HCT116 (cell line): ENCODE data around the gene TSPAN2. TPM values are rescaled to one million over a fixed set of nuclear protein-coding genes. Genes with fewer than 3 reads are reported as not detected.

Source experiments
- ATAC-seq: fragments of 200-7000 bp; cut with Tn5 transposase; 2 replicates; pipeline ENCODE4 v1.9.1; 2020; ENCODE audit warnings: mild to moderate bottlenecking, moderate library complexity
- BruUV-seq: library from RNA; stranded (reverse); fragments of 400-500 nt; replicated peaks from 2 replicates; lab custom pipeline; 2021; lab: Mats Ljungman, UMichigan
- CTCF ChIA-PET: fragments of 300-600 bp; sonication (Branson Sonifier 250); formaldehyde crosslinking; loops from one replicate; lab custom pipeline; 2021; ENCODE audit warnings: antibody characterized with exemption; lab: Charles Lee
- POLR2A ChIA-PET: fragments of 300-600, 350-600 bp; sonication (Branson Sonifier 250); formaldehyde crosslinking; loops from one replicate; lab custom pipeline; 2021; ENCODE audit warnings: antibody characterized with exemption; lab: Charles Lee
- RAD21 ChIA-PET, 2 experiments: fragments of 300-600 bp; sonication (Branson Sonifier 250); formaldehyde crosslinking; loops; one replicate each; lab custom pipeline; 2023; ENCODE audit warnings: low total read pairs in 2 of 2; ENCODE audit not compliant: uncharacterized antibody in 2 of 2, unreplicated experiment in 2 of 2, low non-redundant PET in 1 of 2; lab: Charles Lee
- DNase-seq: peaks from one replicate; pipeline ENCODE4 v3.0.0-alpha.2; 2010; ENCODE audit warnings: low read depth, low spot score
- H2AFZ ChIP-seq: fragments of 200-600 bp; shearing (Covaris generic), sonication (generic); 2 replicates; pipeline ENCODE4 v1.6.1; 2017; ENCODE audit warnings: low read depth, mixed run types, mixed read lengths, antibody characterized with exemption, low read length; ENCODE audit not compliant: poor library complexity, severe bottlenecking
- H3K27ac ChIP-seq: 2 replicates; pipeline ENCODE4 v1.5.1; 2012; ENCODE audit warnings: low read depth, low read length
- H3K27me3 ChIP-seq: fragments of 200-600 bp; sonication (generic); 2 replicates; pipeline ENCODE4 v1.6.1; 2016; ENCODE audit warnings: mixed run types, low read length, mixed read lengths; ENCODE audit not compliant: insufficient read depth
- H3K36me3 ChIP-seq, 2 experiments: fragments of 200-500 bp in 1 of 2; fragments of 200-600 bp in 1 of 2; sonication (Bioruptor generic) in 1 of 2; sonication (generic) in 1 of 2; 2 replicates each; pipeline versions ENCODE4 v1.5.1 to v1.6.1; 2014 to 2016; ENCODE audit warnings: low read length in 2 of 2, inconsistent platforms in 1 of 2, mixed read lengths in 1 of 2, mixed run types in 1 of 2; ENCODE audit not compliant: insufficient read depth in 2 of 2, control insufficient read depth in 1 of 2
- H3K4me1 ChIP-seq, 2 experiments: fragments of 200-600 bp in 1 of 2; sonication (generic) in 1 of 2; 2 replicates each; pipeline versions ENCODE4 v1.5.1 to v1.6.1; 2012 to 2017; ENCODE audit warnings: low read length in 2 of 2, inconsistent platforms in 1 of 2, mild to moderate bottlenecking in 1 of 2, mixed read lengths in 1 of 2, mixed run types in 1 of 2, moderate library complexity in 1 of 2; ENCODE audit not compliant: insufficient read depth in 2 of 2, control insufficient read depth in 1 of 2
- H3K4me2 ChIP-seq: fragments of 200-600 bp; sonication (generic); 2 replicates; pipeline ENCODE4 v1.6.1; 2017; ENCODE audit warnings: mixed run types, low read length, mixed read lengths
- H3K4me3 ChIP-seq, 2 experiments: fragments of 200-600 bp in 1 of 2; sonication (generic) in 1 of 2; replicated peaks in 1 of 2; 2 replicates each; pipeline ENCODE4 v1.5.1; 2011 to 2016; ENCODE audit warnings: low read length in 2 of 2, control low read depth in 1 of 2, low read depth in 1 of 2, mild to moderate bottlenecking in 1 of 2, mixed read lengths in 1 of 2, mixed run types in 1 of 2
- H3K79me2 ChIP-seq: fragments of 200-600 bp; sonication (generic); 2 replicates; pipeline ENCODE4 v1.6.1; 2017; ENCODE audit warnings: mild to moderate bottlenecking, mixed run types, low read length, moderate library complexity, mixed read lengths; ENCODE audit not compliant: insufficient read depth
- H3K9ac ChIP-seq: fragments of 200-600 bp; sonication (generic); 2 replicates; pipeline ENCODE4 v1.6.1; 2016; ENCODE audit warnings: low read length, mixed read lengths
- H3K9me2 ChIP-seq: fragments of 200-600 bp; sonication (generic), shearing (Covaris generic); 2 replicates; pipeline ENCODE4 v1.6.1; 2017; ENCODE audit warnings: mixed run types, mild to moderate bottlenecking, moderate library complexity; ENCODE audit not compliant: insufficient read depth
- H3K9me3 ChIP-seq, 2 experiments: fragments of 200-500 bp in 1 of 2; fragments of 200-600 bp in 1 of 2; sonication (Bioruptor generic) in 1 of 2; sonication (generic) in 1 of 2; 2 replicates each; pipeline ENCODE4 v1.6.1; 2014 to 2017; ENCODE audit warnings: low read length in 2 of 2, mixed read lengths in 2 of 2, inconsistent platforms in 1 of 2, low read depth in 1 of 2, mild to moderate bottlenecking in 1 of 2, mixed run types in 1 of 2, moderate library complexity in 1 of 2; ENCODE audit not compliant: control insufficient read depth in 1 of 2, insufficient read depth in 1 of 2
- H4K20me1 ChIP-seq: fragments of 200-600 bp; sonication (generic), shearing (Covaris generic); 2 replicates; pipeline ENCODE4 v1.6.1; 2017; ENCODE audit warnings: mixed run types, mild to moderate bottlenecking, moderate library complexity; ENCODE audit not compliant: insufficient read depth
- CBX3 ChIP-seq: IDR thresholded peaks from 2 replicates; pipeline ENCODE4 v1.6.1; 2012; ENCODE audit warnings: low read depth
- EGR1 ChIP-seq: IDR thresholded peaks from 2 replicates; pipeline ENCODE4 v1.6.1; 2012; ENCODE audit warnings: low read depth
- ELF1 ChIP-seq: IDR thresholded peaks from 2 replicates; pipeline ENCODE4 v1.6.1; 2012; ENCODE audit warnings: low read depth, borderline replicate concordance
- EZH2 ChIP-seq: fragments of 200-600 bp; sonication (generic); IDR thresholded peaks from 2 replicates; pipeline ENCODE4 v1.6.1; 2017; ENCODE audit warnings: antibody characterized with exemption, mixed run types
- EZH2phosphoT487 ChIP-seq: fragments of 200-600 bp; IDR thresholded peaks from 2 replicates; pipeline ENCODE4 v1.6.1; 2018; ENCODE audit warnings: antibody characterized with exemption, borderline replicate concordance
- FOSL1 ChIP-seq: IDR thresholded peaks from 2 replicates; pipeline ENCODE4 v1.6.1; 2012; ENCODE audit warnings: low read depth
- JUND ChIP-seq: IDR thresholded peaks from 2 replicates; pipeline ENCODE4 v1.6.1; 2012
- RAD21 ChIP-seq: IDR thresholded peaks from 2 replicates; pipeline ENCODE4 v1.6.1; 2012; ENCODE audit warnings: low read depth, mild to moderate bottlenecking
- SIN3A ChIP-seq: IDR thresholded peaks from 2 replicates; pipeline ENCODE4 v1.6.1; 2012; ENCODE audit warnings: low read depth
- SP1 ChIP-seq: IDR thresholded peaks from 2 replicates; pipeline ENCODE4 v1.6.1; 2012; ENCODE audit warnings: low read depth
- SRF ChIP-seq: IDR thresholded peaks from 2 replicates; pipeline ENCODE4 v1.6.1; 2012; ENCODE audit warnings: low read depth
- YY1 ChIP-seq: IDR thresholded peaks from 2 replicates; pipeline ENCODE4 v1.6.1; 2011; ENCODE audit warnings: low read length, low read depth, moderate library complexity, mild to moderate bottlenecking; ENCODE audit not compliant: insufficient replicate concordance; ENCODE audit errors: extremely low read depth
- ZBTB33 ChIP-seq: IDR thresholded peaks from 2 replicates; pipeline ENCODE4 v1.6.1; 2011; ENCODE audit warnings: mild to moderate bottlenecking, low read length, moderate library complexity; ENCODE audit not compliant: insufficient replicate concordance; ENCODE audit errors: extremely low read depth
- ZFX ChIP-seq: fragments of 450-650 bp; IDR thresholded peaks from 2 replicates; pipeline ENCODE4 v1.6.1; 2017
- intact Hi-C: fragments of 100-400 bp; cut with micrococcal nuclease; formaldehyde crosslinking; loops from 2 replicates; pipeline ENCODE4 v1.10.0; 2022
- total RNA-seq: library from RNA; stranded (reverse); gene quantifications from one replicate; pipeline ENCODE4 v1.2.1, GENCODE V29; 2021; ENCODE audit not compliant: unreplicated experiment
- TF ChIP-seq, protein P1 (sequence below), 3 experiments: fragments of 200-600 bp in 1 of 3; sonication (generic) in 1 of 3; IDR thresholded peaks in 2 of 3; conservative IDR thresholded peaks in 1 of 3; 2 replicates each; pipeline ENCODE4 v1.5.1; 2012 to 2017; ENCODE audit warnings: low read depth in 2 of 3, low read length in 2 of 3, antibody characterized with exemption in 1 of 3, borderline replicate concordance in 1 of 3, control low read depth in 1 of 3, mild to moderate bottlenecking in 1 of 3, mixed read lengths in 1 of 3, mixed run types in 1 of 3, moderate library complexity in 1 of 3; ENCODE audit not compliant: insufficient read depth in 1 of 3

The TSPAN2 gene
- total RNA-seq, 1 experiment from 2014 or later: 0.98 TPM

DNA sequence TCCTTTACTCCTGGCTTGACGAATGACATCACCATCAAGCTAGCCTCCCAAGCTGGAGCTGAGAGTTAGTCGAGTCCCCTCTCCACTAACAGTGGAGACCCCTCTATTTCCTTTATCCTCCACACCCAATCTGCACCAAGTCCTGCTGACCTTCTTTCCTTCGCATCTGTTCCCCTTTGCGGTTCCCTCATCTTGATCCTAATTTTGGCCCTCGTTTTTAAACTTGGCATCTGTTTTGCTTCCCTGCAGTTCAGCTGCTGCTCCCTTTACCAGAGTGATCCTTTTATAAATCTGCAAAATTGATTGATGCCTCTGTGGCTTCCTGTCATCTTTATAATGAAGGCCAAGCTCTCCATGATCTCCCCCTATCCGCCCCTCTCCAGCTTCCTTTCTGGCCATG, 49.0 kb upstream of the TSPAN2 start:
- ATAC-seq (no peak), DNase-seq (no peak)
- Histone ChIP-seq H3K9me2 (no peaks in the 10 kb centered on the region), H3K9me3 (no peaks in the 10 kb centered on the region), H3K79me2 (no peaks in the 10 kb centered on the region), H3K36me3 (no peaks in the 10 kb centered on the region), H4K20me1 (no peaks in the 10 kb centered on the region), H3K9ac (no peak overlapping the region), H2AFZ (no peak overlapping the region), H3K27me3 (no peaks in the 10 kb centered on the region), H3K4me2 (no peak overlapping the region), H3K27ac (no peak overlapping the region), H3K4me1 (peaks cover 5 to 31% of the 10 kb centered on the region in 2 experiments; a peak in 3 of 4 replicates), H3K4me3 (no peak overlapping the region)
- no TSS peak for BruUV-seq
- ChIA-PET POLR2A (no interaction called here), CTCF (interaction anchor here (1.3 to 5.8 kb wide), 6 partner anchors 41 to 626 kb away, joined by 3 to 52 read pairs (median 16); no protein-coding TSS in a partner anchor), RAD21 (interaction anchor here in 1 of 2 experiments (2.1 kb wide), 1 partner anchor 332 kb away, joined by 7 read pairs; no protein-coding TSS in a partner anchor)
- TF ChIP-seq YY1: no peak
- no peak for TF ChIP-seq EGR1
- no peak for TF ChIP-seq JUND
- TF ChIP-seq, protein P1, sequence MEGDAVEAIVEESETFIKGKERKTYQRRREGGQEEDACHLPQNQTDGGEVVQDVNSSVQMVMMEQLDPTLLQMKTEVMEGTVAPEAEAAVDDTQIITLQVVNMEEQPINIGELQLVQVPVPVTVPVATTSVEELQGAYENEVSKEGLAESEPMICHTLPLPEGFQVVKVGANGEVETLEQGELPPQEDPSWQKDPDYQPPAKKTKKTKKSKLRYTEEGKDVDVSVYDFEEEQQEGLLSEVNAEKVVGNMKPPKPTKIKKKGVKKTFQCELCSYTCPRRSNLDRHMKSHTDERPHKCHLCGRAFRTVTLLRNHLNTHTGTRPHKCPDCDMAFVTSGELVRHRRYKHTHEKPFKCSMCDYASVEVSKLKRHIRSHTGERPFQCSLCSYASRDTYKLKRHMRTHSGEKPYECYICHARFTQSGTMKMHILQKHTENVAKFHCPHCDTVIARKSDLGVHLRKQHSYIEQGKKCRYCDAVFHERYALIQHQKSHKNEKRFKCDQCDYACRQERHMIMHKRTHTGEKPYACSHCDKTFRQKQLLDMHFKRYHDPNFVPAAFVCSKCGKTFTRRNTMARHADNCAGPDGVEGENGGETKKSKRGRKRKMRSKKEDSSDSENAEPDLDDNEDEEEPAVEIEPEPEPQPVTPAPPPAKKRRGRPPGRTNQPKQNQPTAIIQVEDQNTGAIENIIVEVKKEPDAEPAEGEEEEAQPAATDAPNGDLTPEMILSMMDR (IDR thresholded peaks at IDR 0.05 in 2 of 3, conservative IDR thresholded peaks at IDR 0.05 in 1 of 3; ENCODE audit: borderline replicate concordance in 1 of 3, insufficient read depth in 1 of 3, low read depth in 2 of 3, low read length in 2 of 3): no peak
- TF ChIP-seq SP1: no peak
- intact Hi-C loops: loop anchor here (1.0 to 5.0 kb wide), 2 partner anchors 331 to 624 kb away; no protein-coding TSS in a partner anchor

GRCh38 chr1:115137191-115137590, 47.9 kb upstream of the TSPAN2 start:
- ATAC-seq: no peak
- ChIA-PET RAD21 (interaction anchor here in 1 of 2 experiments (0.9 kb wide), 1 partner anchor 333 kb away, joined by 4 read pairs; no protein-coding TSS in a partner anchor), POLR2A (no interaction called here)

More at GRCh38 chr1:115137191-115137590, 47.9 kb upstream of the TSPAN2 start:
- BruUV-seq: no TSS peak
- no peak for DNase-seq
- Histone ChIP-seq H3K36me3 (no peaks in the 10 kb centered on the region), H3K27me3 (no peaks in the 10 kb centered on the region), H3K4me2 (no peak overlapping the region), H3K9me2 (no peaks in the 10 kb centered on the region), H3K79me2 (no peaks in the 10 kb centered on the region), H4K20me1 (no peaks in the 10 kb centered on the region), H3K4me1 (peaks cover 5 to 27% of the 10 kb centered on the region in 2 experiments; a peak in 3 of 4 replicates), H3K27ac (no peak overlapping the region), H3K4me3 (no peak overlapping the region), H2AFZ (no peak overlapping the region), H3K9me3 (no peaks in the 10 kb centered on the region), H3K9ac (no peak overlapping the region)
- intact Hi-C loops: loop anchor here (5.0 kb wide), 1 partner anchor 625 kb away; no protein-coding TSS in a partner anchor
- TF ChIP-seq CBX3 (no peak), EGR1 (no peak), EZH2phosphoT487 (no peak), ZFX (no peak), SIN3A (no peak), ZBTB33 (no peak), FOSL1 (no peak), ELF1 (no peak), JUND (no peak), SRF (no peak), RAD21 (no peak), SP1 (no peak), YY1 (no peak), EZH2 (no peak)
- CTCF ChIA-PET: interaction anchor here (0.7 to 5.8 kb wide), 6 partner anchors 42 to 628 kb away, joined by 3 to 52 read pairs (median 12); no protein-coding TSS in a partner anchor
